Lung (tissue), 12 donors: ENCODE data around the gene CR1. TPM values are rescaled to one million over a fixed set of nuclear protein-coding genes. Genes with fewer than 3 reads are reported as not detected.

Source experiments
- ATAC-seq: fragments of 200-7000 bp; cut with Tn5 transposase; one replicate; pipeline ENCODE4 v1.9.1; 2020; ENCODE audit warnings: moderate number of reproducible peaks; ENCODE audit not compliant: insufficient read depth, low FRiP score
- DNase-seq, 3 donors: peaks; one replicate each; pipeline ENCODE4 v3.0.0-alpha.2; 2013 to 2017
- H3K27ac ChIP-seq, 2 donors: one replicate each; pipeline ENCODE4 v1.5.1; 2013; ENCODE audit warnings: mild to moderate bottlenecking in 2 of 2, moderate library complexity in 2 of 2, control low read depth in 1 of 2, inconsistent platforms in 1 of 2, low read depth in 1 of 2, low read length in 1 of 2
- H3K27me3 ChIP-seq, 3 donors: one replicate each; pipeline ENCODE4 v1.5.1; 2013; ENCODE audit warnings: low read length in 2 of 3; ENCODE audit not compliant: control insufficient read depth in 3 of 3, insufficient read depth in 3 of 3
- H3K36me3 ChIP-seq, 4 donors: one replicate each; pipeline ENCODE4 v1.5.1; 2013; ENCODE audit warnings: low read length in 4 of 4, mild to moderate bottlenecking in 1 of 4, moderate library complexity in 1 of 4; ENCODE audit not compliant: control insufficient read depth in 4 of 4, insufficient read depth in 4 of 4
- H3K4me1 ChIP-seq, 5 donors: one replicate each; pipeline ENCODE4 v1.5.1; 2013; ENCODE audit warnings: low read length in 5 of 5, mild to moderate bottlenecking in 2 of 5, moderate library complexity in 1 of 5; ENCODE audit not compliant: control insufficient read depth in 5 of 5, insufficient read depth in 5 of 5
- H3K4me3 ChIP-seq: one replicate; pipeline ENCODE4 v1.5.1; 2013; ENCODE audit warnings: mild to moderate bottlenecking, control low read depth, moderate library complexity
- H3K9ac ChIP-seq, 2 donors: one replicate each; pipeline ENCODE4 v1.5.1; 2013; ENCODE audit warnings: low read length in 2 of 2, control low read depth in 1 of 2; ENCODE audit not compliant: insufficient read depth in 1 of 2
- H3K9me3 ChIP-seq, 4 donors: one replicate each; pipeline ENCODE4 v1.5.1; 2013; ENCODE audit warnings: low read length in 3 of 4, mild to moderate bottlenecking in 1 of 4, moderate library complexity in 1 of 4; ENCODE audit not compliant: control insufficient read depth in 4 of 4, insufficient read depth in 3 of 4
- CTCF ChIP-seq: IDR thresholded peaks from 2 replicates; pipeline ENCODE4 v1.5.1; 2012; ENCODE audit warnings: mild to moderate bottlenecking; ENCODE audit errors: control extremely low read depth, extremely low read depth
- WGBS, 2 donors: extraction: QIAGEN DNeasy Blood & Tissue Kit; methylation state at CpG; one replicate each; pipeline ENCODE4 v1.1.7; 2013; 5-methylcytosine and 5-hydroxymethylcytosine counted together
- polyA plus RNA-seq, 2 donors: library from polyadenylated mRNA; stranded (reverse); fragments of 200-250 nt; gene quantifications; one replicate each; pipeline ENCODE4 v1.2.1, GENCODE V29; 2013
- total RNA-seq, 2 donors: library from RNA; depleted of rRNA in 1 of 2; stranded (reverse); fragments of >200 nt in 1 of 2; gene quantifications; one replicate each; pipeline ENCODE4 v1.2.1, GENCODE V29; 2014 to 2021
- donor health status: control.
- donor health status: control.
- donor health status: Bipolar disorder and iron deficiency.
- donor health status: healthy.
- donor health status: DM: yes; HTN: yes; CAD: no.

CR1 gene
- total and polyA plus RNA-seq, 4 donors = 0.57 to 26.6 (median 16.6) TPM

- peaks cover 0 to 8% (median 4%) of the 10 kb centered on the region in 5 donors for H3K4me1 ChIP-seq
- no peak overlapping the region for H3K9ac ChIP-seq
- no peaks in the 10 kb centered on the region for H3K36me3 ChIP-seq
- DNase-seq (no peak), ATAC-seq (no peak)
- TF ChIP-seq CTCF = no peak
- peaks cover 0 to 3% (median 0%) of the 10 kb centered on the region in 4 donors for H3K9me3 ChIP-seq
- peaks cover 0 to 53% (median 39%) of the 10 kb centered on the region in 3 donors for H3K27me3 ChIP-seq
- no peak overlapping the region for H3K27ac ChIP-seq
- H3K4me3 ChIP-seq = no peak overlapping the region
- WGBS, 2 donors = 62 to 67% methylated on average over 6 of the region's 6 CpGs
These were observed 40.7 kb upstream of the CR1 start for GRCh38 chr1:207455183-207455754.

- Histone ChIP-seq H3K36me3 (no peaks in the 10 kb centered on the region), H3K4me3 (no peak overlapping the region), H3K27me3 (peaks cover 0 to 43% (median 24%) of the 10 kb centered on the region in 3 donors), H3K4me1 (peaks cover 0 to 8% (median 4%) of the 10 kb centered on the region in 5 donors), H3K9me3 (peaks cover 0 to 3% (median 0%) of the 10 kb centered on the region in 4 donors), H3K9ac (no peak overlapping the region), H3K27ac (no peak overlapping the region)
- 89 to 93% methylated on average over 1 of the region's 1 CpG for WGBS, 2 donors
- DNase-seq (no peak), ATAC-seq (no peak)
- no peak for TF ChIP-seq CTCF
These were observed 37.5 kb upstream of the CR1 start for GRCh38 chr1:207458414-207458813.

- H3K4me1 ChIP-seq = peaks cover 0 to 7% (median 4%) of the 10 kb centered on the region in 5 donors
- 87 to 89% methylated on average over 2 of the region's 2 CpGs for WGBS, 2 donors
- ATAC-seq (no peak), DNase-seq (no peak)
- H3K36me3 ChIP-seq = no peaks in the 10 kb centered on the region
- no peak overlapping the region for H3K27ac ChIP-seq
- peaks cover 0 to 2% (median 0%) of the 10 kb centered on the region in 4 donors for H3K9me3 ChIP-seq
- H3K4me3 ChIP-seq = no peak overlapping the region
- peaks cover 0 to 38% (median 18%) of the 10 kb centered on the region in 3 donors for H3K27me3 ChIP-seq
- TF ChIP-seq CTCF = no peak
- H3K9ac ChIP-seq = no peak overlapping the region
These were observed 36.9 kb upstream of the CR1 start for GRCh38 chr1:207459008-207459407.

GRCh38 chr1:207461649-207462048 lies 34.3 kb upstream of the CR1 start:
- 86 to 88% methylated on average over 1 of the region's 1 CpG for WGBS, 2 donors
- Histone ChIP-seq H3K36me3 (no peaks in the 10 kb centered on the region), H3K27me3 (peaks cover 0 to 14% (median 5%) of the 10 kb centered on the region in 3 donors), H3K9ac (no peak overlapping the region), H3K27ac (no peak overlapping the region), H3K9me3 (no peaks in the 10 kb centered on the region), H3K4me3 (no peak overlapping the region), H3K4me1 (no peaks in the 10 kb centered on the region)
- no peak for TF ChIP-seq CTCF
- ATAC-seq = no peak
- no peak for DNase-seq
